IMR-90 (cell line): Measurements from ENCODE around the gene PON2. TPM values are rescaled to one million over a fixed set of nuclear protein-coding genes. Genes with fewer than 3 reads are reported as not detected.

Experiments
- ATAC-seq: fragments of 200-7000 bp; cut with Tn5 transposase; 2 replicates; pipeline ENCODE4 v1.9.1; 2020; ENCODE audit warnings: low read depth, mild to moderate bottlenecking, moderate library complexity
- BruUV-seq: library from RNA; stranded (reverse); fragments of 400-500 nt; replicated peaks from 2 replicates; lab custom pipeline; 2021; lab: Mats Ljungman, UMichigan
- CTCF ChIA-PET: fragments of 300-600 bp; formaldehyde crosslinking; extraction: SDS; loops from one replicate; lab custom pipeline; 2021; ENCODE audit warnings: antibody characterized with exemption; lab: Yijun Ruan, JAX
- POLR2A ChIA-PET: fragments of 300-600 bp; sonication (Branson Sonifier 250); formaldehyde crosslinking; loops from one replicate; lab custom pipeline; 2022; ENCODE audit warnings: antibody characterized with exemption; ENCODE audit not compliant: unreplicated experiment; lab: Charles Lee
- DNase-seq: peaks from one replicate; pipeline ENCODE4 v3.0.0; 2013
- H2AFZ ChIP-seq: replicated peaks from 2 replicates; pipeline ENCODE3; 2013; ENCODE audit warnings: low read length, mild to moderate bottlenecking; ENCODE audit not compliant: poor library complexity
- H2AK5ac ChIP-seq: 2 replicates; pipeline ENCODE4 v1.6.1; 2013; ENCODE audit warnings: low read depth, low read length, inconsistent platforms
- H2AK9ac ChIP-seq: replicated peaks from 2 replicates; pipeline ENCODE3; 2013; ENCODE audit warnings: mild to moderate bottlenecking, low read depth, low read length, moderate library complexity; ENCODE audit not compliant: poor library complexity
- H2BK120ac ChIP-seq: 2 replicates; pipeline ENCODE4 v1.6.1; 2013; ENCODE audit warnings: low read depth, low read length, inconsistent platforms
- H2BK15ac ChIP-seq: 3 replicates; pipeline ENCODE4 v1.6.1; 2013; ENCODE audit warnings: low read depth, low read length, inconsistent platforms
- H2BK20ac ChIP-seq: 2 replicates; pipeline ENCODE4 v1.6.1; 2013; ENCODE audit warnings: low read depth, mild to moderate bottlenecking, inconsistent platforms, low read length, moderate library complexity
- H2BK5ac ChIP-seq: 2 replicates; pipeline ENCODE4 v1.6.1; 2013; ENCODE audit warnings: mild to moderate bottlenecking, low read depth, low read length, inconsistent platforms; ENCODE audit not compliant: poor library complexity, severe bottlenecking
- H3K14ac ChIP-seq: replicated peaks from 2 replicates; pipeline ENCODE4 v1.6.1; 2013; ENCODE audit warnings: low read depth, low read length, inconsistent platforms
- H3K18ac ChIP-seq: 2 replicates; pipeline ENCODE4 v1.6.1; 2013; ENCODE audit warnings: low read depth, low read length, control low read depth
- H3K23ac ChIP-seq: 2 replicates; pipeline ENCODE4 v1.6.1; 2013; ENCODE audit warnings: low read depth, low read length, inconsistent platforms
- H3K27ac ChIP-seq: 2 replicates; pipeline ENCODE4 v1.5.1; 2013; ENCODE audit warnings: mild to moderate bottlenecking, control low read depth, low read length; ENCODE audit not compliant: insufficient read depth
- H3K27me3 ChIP-seq: 2 replicates; pipeline ENCODE4 v1.6.1; 2013; ENCODE audit warnings: low read length; ENCODE audit not compliant: control insufficient read depth, insufficient read depth
- H3K36me3 ChIP-seq: 2 replicates; pipeline ENCODE4 v1.6.1; 2013; ENCODE audit warnings: low read length, mixed read lengths; ENCODE audit not compliant: control insufficient read depth, insufficient read depth
- H3K4ac ChIP-seq: 2 replicates; pipeline ENCODE4 v1.6.1; 2013; ENCODE audit warnings: low read depth, low read length, inconsistent platforms
- H3K4me1 ChIP-seq: 2 replicates; pipeline ENCODE4 v1.6.1; 2013; ENCODE audit warnings: low read length, mixed read lengths; ENCODE audit not compliant: control insufficient read depth, insufficient read depth
- H3K4me2 ChIP-seq: 2 replicates; pipeline ENCODE4 v1.6.1; 2013; ENCODE audit warnings: low read depth, mild to moderate bottlenecking, control low read depth, low read length, moderate library complexity
- H3K4me3 ChIP-seq: 2 replicates; pipeline ENCODE4 v1.5.1; 2013; ENCODE audit warnings: low read depth, mild to moderate bottlenecking, control low read depth, low read length, moderate library complexity; ENCODE audit not compliant: insufficient read depth
- H3K56ac ChIP-seq: 2 replicates; pipeline ENCODE4 v1.6.1; 2013; ENCODE audit warnings: low read length, inconsistent platforms; ENCODE audit not compliant: insufficient read depth; ENCODE audit errors: extremely low read depth
- H3K79me1 ChIP-seq, 2 experiments: 2 replicates each; pipeline ENCODE4 v1.6.1; 2013; ENCODE audit warnings: low read length in 2 of 2, inconsistent platforms in 1 of 2, low read depth in 1 of 2
- H3K9ac ChIP-seq: 2 replicates; pipeline ENCODE4 v1.6.1; 2013; ENCODE audit warnings: low read depth, low read length, control low read depth
- H3K9me1 ChIP-seq: 2 replicates; pipeline ENCODE4 v1.6.1; 2013; ENCODE audit warnings: low read length, inconsistent platforms; ENCODE audit not compliant: insufficient read depth
- H3K9me3 ChIP-seq: 2 replicates; pipeline ENCODE4 v1.6.1; 2013; ENCODE audit warnings: low read length; ENCODE audit not compliant: control insufficient read depth, insufficient read depth
- H4K20me1 ChIP-seq: 2 replicates; pipeline ENCODE4 v1.6.1; 2013; ENCODE audit warnings: low read length, inconsistent platforms; ENCODE audit not compliant: insufficient read depth
- H4K5ac ChIP-seq: 2 replicates; pipeline ENCODE4 v1.6.1; 2013; ENCODE audit warnings: mild to moderate bottlenecking, low read depth, low read length, control low read depth
- H4K8ac ChIP-seq, 2 experiments: 2 replicates each; pipeline ENCODE4 v1.6.1; 2013; ENCODE audit warnings: low read depth in 2 of 2, low read length in 2 of 2, control low read depth in 1 of 2, inconsistent platforms in 1 of 2
- H4K91ac ChIP-seq: 2 replicates; pipeline ENCODE4 v1.6.1; 2013; ENCODE audit warnings: low read depth, low read length, inconsistent platforms; ENCODE audit not compliant: insufficient read depth
- MXI1 ChIP-seq: IDR thresholded peaks from 2 replicates; pipeline ENCODE4 v1.6.1; 2012; ENCODE audit warnings: low read depth, mild to moderate bottlenecking, low read length, moderate library complexity, borderline replicate concordance
- NFE2L2 ChIP-seq: fragments of 150-350 bp; IDR thresholded peaks from 2 replicates; pipeline ENCODE4 v1.6.1; 2016; ENCODE audit warnings: low read depth, mild to moderate bottlenecking, low read length
- WGBS, 2 experiments: methylation state at CpG; one replicate each; pipeline versions ENCODE4 v1.1.5 to v1.1.7; 2013; ENCODE audit warnings: missing lambda C conversion rate in 2 of 2; ENCODE audit not compliant: insufficient read length in 1 of 2; ENCODE audit errors: extremely low coverage in 2 of 2; 5-methylcytosine and 5-hydroxymethylcytosine counted together
- dilution Hi-C: fragments of 300-500 bp; cut with HindIII; formaldehyde crosslinking; loops from one replicate; pipeline ENCODE4 v1.14.3; 2018; ENCODE audit warnings: low sequenced_read_pairs; ENCODE audit not compliant: unreplicated experiment
- in situ Hi-C: fragments of 300-500 bp; cut with MboI; formaldehyde crosslinking; loops from 3 replicates; pipeline ENCODE4 v1.14.3; 2019; ENCODE audit warnings: low sequenced_read_pairs, inconsistent platforms, mixed read lengths
- intact Hi-C: fragments of 100-400 bp; cut with micrococcal nuclease; formaldehyde crosslinking; loops from 2 replicates; pipeline ENCODE4 v1.10.0; 2022
- polyA plus RNA-seq, 3 experiments: library from polyadenylated mRNA; depleted of rRNA; stranded (reverse); fragments of >200 nt; gene quantifications; 2 replicates each; pipeline ENCODE4 v1.2.3, GENCODE V29; 2012; ENCODE audit warnings: low replicate concordance in 1 of 3
- total RNA-seq: library from RNA; depleted of rRNA; stranded (reverse); fragments of >200 nt; gene quantifications from 2 replicates; pipeline ENCODE4 v1.2.3, GENCODE V29; 2012

The PON2 gene
- total and polyA plus RNA-seq, 2 of the 4 experiments (the other 2 are of a cell fraction) = 36.2 to 65.7 TPM

- no peak for DNase-seq
- Histone ChIP-seq H3K27ac (no peak within 1 kb of the TSS), H3K27me3 (peaks cover 4% of the 10 kb centered on the region), H3K36me3 (no peaks in the 10 kb centered on the region), H3K79me1 (no peaks in the 10 kb centered on the region), H2AFZ (peak within 1 kb of the TSS; percentile 72), H2BK5ac (no peak within 1 kb of the TSS), H2BK120ac (no peak within 1 kb of the TSS), H3K23ac (no peak within 1 kb of the TSS), H4K8ac (no peak within 1 kb of the TSS), H3K4me3 (no peak within 1 kb of the TSS), H2BK20ac (no peak within 1 kb of the TSS), H2AK5ac (no peak within 1 kb of the TSS), H4K91ac (no peak within 1 kb of the TSS), H2BK15ac (no peak within 1 kb of the TSS), H4K5ac (no peak within 1 kb of the TSS), H3K9me3 (no peaks in the 10 kb centered on the region), H3K9ac (no peak within 1 kb of the TSS), H3K14ac (no peak within 1 kb of the TSS), H3K4me1 (no peaks in the 10 kb centered on the region), H3K56ac (no peak within 1 kb of the TSS), H3K4ac (no peak within 1 kb of the TSS), H4K20me1 (no peaks in the 10 kb centered on the region), H3K18ac (no peak within 1 kb of the TSS), H3K4me2 (no peak within 1 kb of the TSS), H2AK9ac (peak within 1 kb of the TSS; percentile 47), H3K9me1 (no peaks in the 10 kb centered on the region)
- CTCF ChIA-PET = no interaction called here
- no peak for ATAC-seq
- WGBS, 2 experiments = 24% methylated on average over 11 of the region's 68 CpGs; no CpG with 5 or more reads in 1 of the 2 experiments
- no TSS peak for BruUV-seq
- no peak for TF ChIP-seq MXI1
- no peak for TF ChIP-seq NFE2L2
- intact Hi-C loops = no loop called here
- POLR2A ChIA-PET = no interaction called here
- dilution Hi-C loops = no loop called here
- in situ Hi-C loops = no loop called here
Measured at GRCh38 chr7:95396136-95397032, 38.4 kb downstream of the PON2 start, which contains the start of gene PON3. TSS of gene PON3 (minus strand) at chr7:95396375. CDS start at chr7:95396350, 25 bp downstream.
